HepG2 (cell line): Measurements from ENCODE around the gene PMS1. TPM values are rescaled to one million over a fixed set of nuclear protein-coding genes. Genes with fewer than 3 reads are reported as not detected.
A peak's percentile ranks its signal among the peaks of the same experiment; 100 is the strongest.

ENCODE experiments used
- CBX1 ChIP-seq: IDR thresholded peaks from one replicate; pipeline ENCODE4 v1.6.1; 2016; ENCODE audit warnings: antibody characterized with exemption, low read depth
- CCDC6 ChIP-seq: sonication (generic); formaldehyde crosslinking; IDR thresholded peaks from 2 replicates; pipeline ENCODE4 v1.8.1; 2022; ENCODE audit warnings: mild to moderate bottlenecking, missing genetic modification reagents, moderate library complexity
- ELF4 ChIP-seq: sonication (generic); formaldehyde crosslinking; IDR thresholded peaks from 2 replicates; pipeline ENCODE4 v1.5.0; 2020; ENCODE audit warnings: missing genetic modification reagents, mild to moderate bottlenecking, moderate library complexity, borderline replicate concordance
- FOXA1 ChIP-seq, 2 experiments: fragments of 450-650 bp in 1 of 2; sonication (generic) in 1 of 2; formaldehyde crosslinking in 1 of 2; IDR thresholded peaks; 2 replicates each; pipeline versions ENCODE4 v1.4.0 to v1.6.1; 2016 to 2020; ENCODE audit warnings: missing genetic modification reagents in 1 of 2
- KDM3A ChIP-seq: IDR thresholded peaks from 2 replicates; pipeline ENCODE4 v1.6.1; 2018; ENCODE audit warnings: low read depth, missing compliant biosample characterization
- KLF16 ChIP-seq, 2 experiments: sonication (generic) in 1 of 2; formaldehyde crosslinking in 1 of 2; IDR thresholded peaks; 2 replicates each; pipeline versions ENCODE4 v1.6.1 to v1.8.0; 2016 to 2023; ENCODE audit warnings: missing genetic modification reagents in 2 of 2, missing compliant biosample characterization in 1 of 2
- NFAT5 ChIP-seq: sonication (generic); formaldehyde crosslinking; IDR thresholded peaks from 2 replicates; pipeline ENCODE4 v1.4.0; 2020; ENCODE audit warnings: missing genetic modification reagents
- NKX3-1 ChIP-seq: sonication (generic); formaldehyde crosslinking; IDR thresholded peaks from 2 replicates; pipeline ENCODE4 v1.5.0; 2020; ENCODE audit warnings: missing genetic modification reagents
- SOX13 ChIP-seq, 3 experiments: fragments of 450-650 bp in 1 of 3; sonication (generic) in 1 of 3; formaldehyde crosslinking in 1 of 3; IDR thresholded peaks in 2 of 3; conservative IDR thresholded peaks in 1 of 3; 2 replicates each; pipeline versions ENCODE4 v1.5.0 to v1.6.1; 2016 to 2020; ENCODE audit warnings: antibody characterized with exemption in 1 of 3, mild to moderate bottlenecking in 1 of 3, missing compliant biosample characterization in 1 of 3, missing genetic modification reagents in 1 of 3, moderate library complexity in 1 of 3
- SP140L ChIP-seq: sonication (generic); formaldehyde crosslinking; IDR thresholded peaks from 2 replicates; pipeline ENCODE4 v1.4.0; 2020; ENCODE audit warnings: missing genetic modification reagents, borderline replicate concordance
- ZBTB38 ChIP-seq: sonication (generic); formaldehyde crosslinking; IDR thresholded peaks from 2 replicates; pipeline ENCODE4 v1.5.1; 2020; ENCODE audit warnings: mild to moderate bottlenecking, missing genetic modification reagents
- ZFY ChIP-seq: sonication (generic); formaldehyde crosslinking; IDR thresholded peaks from 2 replicates; pipeline ENCODE4 v1.4.0; 2020; ENCODE audit warnings: missing genetic modification reagents
- ZNF292 ChIP-seq: sonication (generic); formaldehyde crosslinking; IDR thresholded peaks from 2 replicates; pipeline ENCODE4 v1.8.1; 2022; ENCODE audit warnings: mild to moderate bottlenecking, low read depth, missing genetic modification reagents, borderline replicate concordance
- ZNF383 ChIP-seq: sonication (generic); formaldehyde crosslinking; IDR thresholded peaks from 2 replicates; pipeline ENCODE4 v1.4.0; 2020; ENCODE audit warnings: missing genetic modification reagents, mild to moderate bottlenecking, borderline replicate concordance
- ZNF431 ChIP-seq: sonication (generic); formaldehyde crosslinking; IDR thresholded peaks from 2 replicates; pipeline ENCODE4 v1.9.0; 2022; ENCODE audit warnings: missing genetic modification reagents, low read depth, mild to moderate bottlenecking, borderline replicate concordance
- ZNF609 ChIP-seq: sonication (generic); formaldehyde crosslinking; IDR thresholded peaks from 2 replicates; pipeline ENCODE4 v1.4.0; 2020; ENCODE audit warnings: mild to moderate bottlenecking, missing genetic modification reagents, borderline replicate concordance
- polyA plus RNA-seq, 8 experiments: library from polyadenylated mRNA; depleted of rRNA in 3 of 8; stranded (reverse) in 7 of 8; unstranded in 1 of 8; fragments of >200 nt; fragmentation: Illumina TruSeq in 4 of 8; extraction: Trizol in 4 of 8; gene quantifications; 2 replicates each; pipeline versions ENCODE4 v1.2.1 to v1.2.3, GENCODE V29; 2011 to 2016; ENCODE audit warnings: low read depth in 4 of 8, missing spikeins in 1 of 8, mixed read lengths in 1 of 8; ENCODE audit not compliant: insufficient read depth in 1 of 8
- total RNA-seq, 5 experiments: library from RNA; depleted of rRNA; stranded (reverse); fragments of >200 nt; fragmentation: Illumina TruSeq; extraction: Trizol; gene quantifications; 2 replicates each; pipeline ENCODE4 v1.2.3, GENCODE V29; 2016; ENCODE audit warnings: low read depth in 1 of 5

The PMS1 gene
- total and polyA plus RNA-seq, 2 of the 13 experiments (the other 11 are each of a cell fraction or from before 2014, with no cell fraction given): 14.6 to 39.9 TPM

DNA sequence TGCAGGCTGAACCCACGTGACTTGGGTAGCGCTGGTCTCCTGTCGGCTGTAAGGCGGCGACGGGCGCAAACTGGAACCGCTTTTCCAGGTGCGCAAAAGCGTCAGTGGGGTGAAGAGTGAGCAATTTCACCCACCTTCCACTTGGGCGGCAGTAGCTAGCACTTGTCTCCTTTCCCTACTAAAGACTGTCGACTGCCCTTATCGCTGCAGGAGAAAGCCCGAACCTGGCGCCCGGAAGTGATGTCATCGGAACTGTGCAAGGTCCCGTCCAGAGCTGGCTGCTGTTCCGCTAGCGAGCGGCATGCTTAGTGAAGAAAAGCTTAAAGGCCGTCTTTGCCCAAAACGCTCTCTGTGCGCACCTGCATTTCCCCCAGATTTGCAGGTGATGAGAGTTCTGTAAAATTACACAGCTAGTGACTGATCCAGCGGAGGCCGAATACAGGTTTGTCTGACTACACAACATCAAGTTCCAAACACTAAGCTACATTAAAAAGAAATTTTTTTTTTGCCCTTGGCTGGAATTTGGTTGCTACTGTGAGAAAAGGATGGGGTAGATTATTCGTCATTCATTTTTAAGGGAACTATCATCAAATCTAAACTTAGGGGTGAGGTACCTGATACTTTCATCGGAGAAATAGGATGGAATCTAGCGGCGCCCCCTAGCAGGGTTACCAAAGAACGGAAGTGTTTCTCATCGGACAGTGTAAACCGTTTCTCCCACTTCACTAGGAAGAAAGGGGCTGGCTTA, 21.5 kb upstream of the PMS1 start, which contains the start of gene OSGEPL1 (continued):
- no peak; the same call in 1 of the 2 replicates for TF ChIP-seq ZNF609 (CRISPR knock-in tag)
- no peak for TF ChIP-seq NFAT5 (CRISPR knock-in tag)
- TF ChIP-seq ZNF292 (CRISPR knock-in tag): peak; percentile 89; the same call in 1 of the 2 replicates
- no peak for TF ChIP-seq FOXA1 (IDR thresholded peaks at IDR 0.05)
- TF ChIP-seq FOXA1 (CRISPR knock-in tag; IDR thresholded peaks at IDR 0.05): 0 out of 2 replicates have a peak, but pooled peaks have one; percentile 35
- TF ChIP-seq ZFY: peak; percentile 91
- TF ChIP-seq CBX1: peak; percentile 88
- peak; percentile 42; the same call in 1 of the 2 replicates for TF ChIP-seq SOX13 (IDR thresholded peaks at IDR 0.05)
- TF ChIP-seq SOX13 (CRISPR knock-in tag; conservative IDR thresholded peaks at IDR 0.05 in 1 of 2, IDR thresholded peaks at IDR 0.05 in 1 of 2): peak in 1 of 2 experiments; percentile 42; a peak in 2 of 4 replicates
- TF ChIP-seq ZNF431 (CRISPR knock-in tag): no peak; the same call in 1 of the 2 replicates
- 0 out of 2 replicates have a peak, but pooled peaks have one; percentile 28 for TF ChIP-seq KDM3A
- TF ChIP-seq SP140L (CRISPR knock-in tag): no peak; the same call in 1 of the 2 replicates
- TF ChIP-seq ZNF383 (CRISPR knock-in tag): no peak
- TF ChIP-seq CCDC6: peak; percentile 74
- TF ChIP-seq NKX3-1 (CRISPR knock-in tag): no peak; the same call in 1 of the 2 replicates
- TF ChIP-seq KLF16 (CRISPR knock-in tag; IDR thresholded peaks at IDR 0.05): peak in 1 of 2 experiments; percentile 86; a peak in 2 of 4 replicates
- TF ChIP-seq ZBTB38 (CRISPR knock-in tag): peak; percentile 94
- TF ChIP-seq ELF4 (CRISPR knock-in tag): peak; percentile 63; the same call in 1 of the 2 replicates
